A375 (cell line): Measurements from ENCODE around the gene COL3A1. TPM values are rescaled to one million over a fixed set of nuclear protein-coding genes. Genes with fewer than 3 reads are reported as not detected.

Source experiments
- small RNA-seq: library from RNA; depleted of rRNA; stranded (forward); fragments of <200 nt; gene quantifications from one replicate; pipeline ENCODE3, GENCODE V24; 2014
- total RNA-seq: library from RNA; depleted of rRNA; stranded (reverse); fragments of >200 nt; shearing (Covaris generic); gene quantifications from 2 replicates; pipeline ENCODE4 v1.2.3, GENCODE V29; 2014; rRNA removed

COL3A1 gene
- not detected in 2 replicates for total RNA-seq

GRCh38 chr2:188974164-188974563, at the start of gene COL3A1:
TSS of gene COL3A1 (plus strand) at chr2:188974373. CDS start at chr2:188974490, 117 bp downstream.

Small RNA genes within 50 kb of the gene (small RNA-seq; reads per million reads assigned to genes)
- not detected for gene MIR1245A

Other genes starting within 250 kb of the COL3A1 start
- gene COL5A2, start 205.4 kb downstream of the COL3A1 start, total RNA-seq = 101 and 104 TPM in 2 replicates